GM21360 (cell line): ENCODE results near the gene LILRB5.
"Not testable (repeated sequence)": the region's sequence is repeated elsewhere in the genome, so short reads cannot be mapped to it uniquely, and the experiment has no call there.

Experiments
- ATAC-seq: cut with Tn5 transposase; IDR thresholded peaks from one replicate; pipeline ENCODE4 v1.9.1; 2021; ENCODE audit warnings: mild to moderate bottlenecking, moderate library complexity; ENCODE audit not compliant: unreplicated experiment

The LILRB5 gene

DNA sequence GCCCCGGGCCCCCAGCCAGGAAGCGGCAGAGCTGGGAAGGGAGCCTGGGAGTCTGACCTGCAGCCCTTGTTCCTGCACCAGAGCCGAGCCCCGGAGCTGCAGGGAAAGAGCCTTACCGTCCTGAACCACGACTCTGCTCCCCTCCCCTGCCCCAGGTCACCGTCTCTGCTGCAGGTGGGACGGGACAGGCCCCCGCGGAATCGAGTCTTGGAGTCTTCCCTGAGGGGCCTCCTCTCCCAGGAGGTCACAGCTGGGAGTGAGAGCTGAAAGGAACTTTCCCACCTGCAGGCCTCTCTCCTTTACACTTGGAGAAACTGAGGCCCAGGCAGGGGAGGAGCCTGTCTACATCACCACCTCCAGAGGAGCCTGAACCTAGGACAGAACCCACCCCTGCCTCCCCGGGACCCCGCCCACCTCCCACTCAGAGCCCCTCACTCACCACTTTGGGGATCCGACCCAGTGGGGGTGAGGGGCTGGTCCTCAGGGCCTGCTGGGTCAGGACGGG is 20.1 kb upstream of the LILRB5 start:
- ATAC-seq, result not testable (repeated sequence)

DNA sequence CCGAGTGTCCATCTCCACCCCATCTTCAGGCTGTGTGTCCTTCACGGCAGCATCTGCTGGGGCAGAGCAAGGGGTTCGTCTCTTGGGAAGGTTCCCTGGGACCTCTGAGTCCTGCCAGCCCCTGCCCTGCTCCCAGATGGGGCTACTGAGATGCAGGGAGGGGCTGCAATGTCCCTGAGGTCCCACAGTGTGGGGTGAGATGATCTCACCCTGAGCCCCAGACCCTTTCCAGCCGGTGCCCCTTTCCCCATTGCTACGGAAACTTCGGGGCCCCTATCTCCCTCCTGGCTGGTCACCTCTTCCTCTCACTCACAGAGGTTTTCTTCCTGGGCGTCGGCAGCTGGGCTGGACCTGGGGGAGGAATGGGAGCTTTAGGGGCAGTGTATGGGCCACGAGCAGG is 18.9 kb upstream of the LILRB5 start:
- ATAC-seq, result no peak

DNA sequence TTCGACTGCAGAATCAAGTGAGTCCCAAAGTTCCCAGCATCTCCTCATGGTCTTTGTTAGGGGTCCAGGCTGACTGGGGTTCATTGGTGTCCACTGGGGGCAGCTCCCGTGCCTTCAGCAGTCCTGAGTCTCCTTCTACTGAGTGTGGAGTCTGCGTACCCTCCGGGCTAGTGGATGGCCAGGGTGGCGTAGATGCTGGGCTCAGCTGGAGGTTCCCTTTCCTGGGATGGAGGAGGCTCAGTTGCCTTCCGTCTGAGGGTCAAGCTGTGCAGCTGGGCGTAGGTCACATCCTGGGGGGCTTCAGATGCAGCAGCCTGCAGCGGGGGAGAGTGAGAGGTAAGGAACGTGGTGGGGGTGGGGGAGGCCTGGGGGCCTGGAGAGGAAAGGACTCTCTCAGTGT is 17.4 kb upstream of the LILRB5 start:
- not testable (repeated sequence) for ATAC-seq

DNA sequence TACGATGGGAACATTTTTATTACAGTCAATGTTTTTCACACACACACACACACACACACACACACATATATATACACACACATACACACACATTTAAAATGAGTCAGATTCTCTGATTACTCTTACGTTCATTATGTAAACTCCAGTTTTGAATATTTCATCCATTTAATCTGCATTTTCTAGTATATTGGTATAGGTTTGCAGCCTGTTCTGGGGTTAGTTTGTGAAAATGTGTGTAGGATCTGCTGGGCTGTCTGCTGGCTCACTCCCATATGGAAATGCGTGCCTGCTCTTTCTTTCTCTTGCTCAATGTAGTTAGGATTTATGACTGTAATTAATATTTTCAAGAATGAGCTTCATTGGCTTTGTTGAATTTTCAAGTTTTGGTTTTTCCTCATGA is 16.7 kb upstream of the LILRB5 start:
- no peak for ATAC-seq

DNA sequence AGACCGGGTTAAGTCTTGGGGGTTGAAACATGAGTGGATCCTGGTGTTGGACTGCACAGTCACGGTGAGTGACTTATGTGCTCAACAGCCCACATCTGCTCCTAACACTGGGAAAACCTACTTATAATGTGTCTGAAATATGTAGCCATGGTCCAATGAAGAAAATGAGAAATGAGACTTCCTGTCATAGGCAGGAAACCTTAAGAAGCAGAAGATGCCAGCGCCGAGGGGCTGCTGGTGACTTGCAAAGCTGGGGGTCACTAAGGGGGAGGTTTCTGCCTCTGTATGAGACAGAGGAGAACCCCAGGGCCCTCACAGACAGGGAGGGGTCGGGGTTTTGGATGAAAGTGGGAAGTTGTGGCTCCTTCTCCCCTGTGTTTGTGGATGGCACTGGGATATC is 15.1 kb upstream of the LILRB5 start:
- not testable (repeated sequence) for ATAC-seq

DNA sequence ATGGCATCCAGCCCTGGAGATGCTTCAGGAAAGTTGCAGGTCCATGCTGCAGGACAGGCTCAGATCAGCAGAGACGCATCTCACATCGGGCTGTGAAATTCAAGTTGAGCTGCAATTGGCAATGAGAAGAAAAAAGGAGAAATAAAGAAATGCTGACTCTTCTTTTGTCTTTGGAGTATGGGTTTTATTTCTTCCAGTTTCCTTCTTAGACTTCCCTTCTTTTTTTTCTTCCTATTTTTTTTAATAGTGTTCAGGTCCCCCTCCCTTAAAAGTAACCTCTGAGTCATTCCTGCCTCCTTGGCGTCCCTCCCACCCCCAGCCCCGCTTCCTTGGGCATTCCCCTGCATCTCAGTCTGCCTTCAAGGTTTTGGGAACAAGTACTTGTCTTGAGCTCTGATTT is 14.5 kb upstream of the LILRB5 start:
- not testable (repeated sequence) for ATAC-seq

DNA sequence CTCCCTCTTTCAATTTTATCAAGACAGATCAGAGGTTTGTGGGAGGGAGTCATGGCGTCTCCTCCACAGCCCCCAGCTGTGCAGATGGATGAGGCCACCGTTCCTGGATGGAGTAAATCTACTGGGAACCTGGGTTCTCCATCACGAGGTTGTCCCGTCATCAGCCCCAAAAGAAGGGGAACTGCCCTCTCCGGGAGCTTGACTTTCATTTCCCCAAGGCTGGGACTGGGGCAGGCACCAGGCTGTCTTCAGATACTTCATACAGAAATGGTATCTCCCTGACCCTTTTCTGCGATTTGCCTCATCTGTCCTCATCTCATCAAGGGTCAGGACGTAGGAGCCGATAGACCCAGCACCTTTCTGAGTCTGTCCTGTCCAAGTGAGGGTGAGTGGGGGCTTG is 14.0 kb upstream of the LILRB5 start:
- no peak for ATAC-seq

DNA sequence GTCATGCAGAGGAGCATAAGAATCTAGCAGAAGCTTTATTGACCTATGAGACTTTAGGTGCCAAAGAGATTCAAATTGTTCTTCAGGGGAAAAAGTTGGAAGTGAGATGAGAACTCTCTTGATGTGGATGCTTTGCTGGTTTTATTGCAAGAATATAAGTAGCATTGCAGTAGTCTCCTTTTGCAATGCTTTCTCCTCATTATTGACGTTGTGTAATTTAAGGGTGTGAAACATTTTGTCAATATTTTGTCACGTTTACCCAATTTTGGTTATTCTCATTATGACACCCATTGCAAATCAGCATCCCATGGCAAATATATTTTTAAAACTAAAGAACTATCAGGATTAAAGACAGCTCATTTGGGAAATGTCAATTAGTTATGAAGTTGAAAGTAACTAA is 11.9 kb upstream of the LILRB5 start:
- ATAC-seq, result no peak

DNA sequence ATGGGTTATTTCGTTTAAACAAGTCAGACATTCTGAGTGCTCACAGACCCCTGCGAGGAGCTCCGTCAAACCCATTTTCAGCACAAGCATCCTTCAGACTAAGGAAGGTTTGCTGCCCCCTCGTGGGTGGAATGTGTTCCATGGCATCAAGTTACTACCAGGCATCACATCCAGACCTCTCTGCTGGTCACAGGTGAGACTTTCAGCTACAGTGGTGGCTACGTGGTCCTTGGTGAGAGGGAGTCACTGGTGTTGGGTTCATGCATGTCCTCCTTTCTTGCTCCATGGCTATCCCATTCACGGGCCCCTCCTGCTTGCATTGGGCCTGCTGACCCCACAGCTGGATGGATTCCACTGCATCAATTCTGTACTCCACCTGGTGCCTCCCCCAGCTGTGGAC is 9.1 kb upstream of the LILRB5 start:
- ATAC-seq, result no peak

DNA sequence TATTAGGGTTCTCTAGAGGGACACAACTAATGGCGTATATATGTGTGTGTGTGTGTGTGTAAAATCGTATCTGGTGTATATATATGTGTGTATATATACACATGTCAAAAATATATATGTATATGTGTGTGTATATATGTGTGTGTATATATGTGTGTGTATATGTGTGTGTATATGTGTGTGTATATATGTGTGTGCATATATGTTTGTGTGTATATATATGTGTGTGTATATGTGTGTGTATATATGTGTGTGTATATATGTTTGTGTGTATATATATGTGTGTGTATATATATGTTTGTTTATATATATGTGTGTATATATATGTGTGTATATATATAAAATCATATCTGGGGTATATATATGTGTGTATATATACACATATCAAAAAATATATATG is 5.4 kb upstream of the LILRB5 start:
- ATAC-seq, result no peak

DNA sequence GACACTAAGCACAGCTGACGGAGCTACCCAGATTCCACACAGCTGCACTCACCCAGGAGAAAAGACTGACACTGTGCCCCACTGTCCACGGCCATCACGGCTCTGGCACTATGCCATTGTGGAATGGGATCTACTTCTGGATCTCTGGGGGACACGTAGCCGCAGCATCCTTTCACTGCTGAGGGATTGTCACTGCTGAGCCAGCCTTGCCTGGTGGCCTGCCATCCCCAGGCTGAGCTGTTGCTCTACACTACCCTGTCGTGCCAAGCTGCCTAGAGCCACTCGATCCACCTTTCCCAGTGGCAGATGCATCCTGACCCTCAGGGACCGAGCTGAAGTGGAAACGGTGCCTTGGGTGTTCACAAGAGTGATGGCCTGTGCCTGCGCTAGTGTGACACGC is 5.0 kb upstream of the LILRB5 start:
- no peak for ATAC-seq

DNA sequence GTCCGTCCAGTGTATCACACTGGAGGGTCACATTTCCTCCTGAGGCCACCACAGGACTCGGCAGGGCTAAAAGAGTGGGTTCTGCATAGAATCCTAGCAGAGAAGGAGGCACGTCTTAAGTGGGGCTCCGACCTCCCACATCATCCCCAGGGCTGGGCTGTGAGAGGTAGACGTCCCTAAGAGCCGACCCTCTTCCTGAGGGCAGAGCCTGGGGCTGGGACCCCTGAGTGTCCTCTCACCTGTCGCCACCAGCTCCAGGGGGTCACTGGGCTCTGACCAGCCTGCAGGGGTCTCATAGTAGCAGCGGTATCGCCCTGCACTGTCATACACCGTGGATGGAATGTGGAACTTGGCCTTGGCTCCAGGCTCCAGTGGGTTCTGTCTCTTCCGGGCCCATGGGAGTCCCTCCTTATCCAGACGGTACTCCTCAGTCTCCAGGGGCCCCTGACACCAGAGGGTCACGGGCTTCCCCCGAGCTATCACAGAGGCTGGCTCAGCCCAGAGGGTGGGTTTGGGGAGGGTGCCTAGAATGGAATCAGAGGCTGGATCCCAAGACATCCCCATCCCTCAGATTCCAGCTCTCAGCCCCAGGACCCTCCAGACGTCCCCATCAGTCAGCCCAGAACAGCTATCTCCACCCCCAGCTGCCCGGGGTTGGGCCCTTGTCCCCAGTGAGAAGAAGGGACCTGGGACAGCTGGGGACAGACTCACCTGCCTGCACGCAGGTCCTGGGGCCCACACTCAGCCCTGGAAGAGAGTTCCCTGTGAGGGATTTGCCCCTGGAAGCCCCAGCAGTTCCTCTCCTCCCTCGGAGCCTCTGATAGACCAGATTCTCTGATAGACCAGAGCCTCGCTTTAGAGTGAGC is 590 bp downstream of the LILRB5 start:
- no peak for ATAC-seq

DNA sequence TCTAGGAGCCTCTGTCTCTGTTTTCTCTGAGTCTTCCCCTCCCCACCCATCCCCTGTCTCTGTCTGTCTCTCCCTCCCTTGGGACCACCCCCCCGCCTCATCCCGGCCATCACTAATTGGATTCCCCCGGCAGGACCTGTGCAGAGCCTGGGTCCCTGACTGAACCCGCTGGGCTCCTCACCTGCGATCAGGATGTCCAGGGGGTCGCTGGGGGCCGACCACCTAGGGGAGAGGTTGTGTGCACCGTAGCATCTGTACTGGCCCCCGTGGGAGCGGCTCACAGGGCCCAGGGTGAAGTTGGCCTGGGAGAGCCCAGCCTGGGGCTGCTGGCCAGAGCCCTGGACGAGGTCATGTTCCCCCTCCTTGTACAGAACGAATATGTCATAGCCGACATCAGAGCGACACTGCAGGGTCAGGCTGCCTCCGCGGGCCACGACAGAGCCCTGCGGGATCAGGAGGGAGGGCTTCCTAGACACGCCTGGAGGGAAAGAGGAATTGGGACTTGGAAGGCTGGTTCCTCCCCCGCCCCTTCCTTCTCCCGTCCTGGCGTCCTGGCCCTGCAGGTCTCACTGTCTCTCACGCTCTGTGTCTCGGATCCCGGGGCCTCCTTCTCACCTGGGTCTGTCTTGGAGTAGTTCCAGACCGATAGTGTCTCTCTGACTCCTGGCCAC is 1.8 kb downstream of the LILRB5 start:
- ATAC-seq, result no peak

DNA sequence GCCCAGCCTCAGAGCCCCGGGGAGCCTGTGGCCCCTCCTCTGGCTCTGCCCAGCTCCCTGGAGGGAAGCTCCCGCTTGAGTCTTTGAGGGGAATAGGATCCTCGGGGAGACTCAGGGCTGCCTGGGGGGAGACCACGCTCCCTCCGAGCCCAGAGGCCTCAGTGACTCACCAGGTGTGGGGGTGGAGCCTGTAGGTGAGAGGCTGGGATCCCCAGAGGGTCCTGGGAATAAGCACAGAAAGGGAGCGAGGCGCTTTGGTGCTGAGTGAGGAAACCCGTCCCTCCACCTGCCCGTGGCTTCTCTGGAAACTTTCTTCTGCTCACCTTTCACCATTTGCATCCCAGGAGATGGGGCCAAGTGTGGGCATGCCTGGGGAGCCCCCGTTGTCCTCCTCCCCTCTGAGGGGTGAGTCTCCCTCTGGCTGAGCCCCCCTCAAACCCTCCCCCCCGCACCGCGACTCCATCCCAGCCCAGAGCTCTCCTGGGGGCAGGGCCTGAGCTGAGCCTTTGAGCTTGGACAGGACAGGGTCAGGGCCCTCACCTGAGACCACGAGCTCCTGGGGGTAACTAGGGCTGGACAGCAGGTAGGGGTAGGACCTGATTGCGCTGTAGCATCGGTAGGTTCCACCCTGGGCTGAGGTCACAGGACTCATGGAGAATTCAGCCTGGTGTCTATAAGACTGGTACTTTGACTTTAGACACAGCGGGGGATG is 2.7 kb downstream of the LILRB5 start:
- ATAC-seq, result no peak

DNA sequence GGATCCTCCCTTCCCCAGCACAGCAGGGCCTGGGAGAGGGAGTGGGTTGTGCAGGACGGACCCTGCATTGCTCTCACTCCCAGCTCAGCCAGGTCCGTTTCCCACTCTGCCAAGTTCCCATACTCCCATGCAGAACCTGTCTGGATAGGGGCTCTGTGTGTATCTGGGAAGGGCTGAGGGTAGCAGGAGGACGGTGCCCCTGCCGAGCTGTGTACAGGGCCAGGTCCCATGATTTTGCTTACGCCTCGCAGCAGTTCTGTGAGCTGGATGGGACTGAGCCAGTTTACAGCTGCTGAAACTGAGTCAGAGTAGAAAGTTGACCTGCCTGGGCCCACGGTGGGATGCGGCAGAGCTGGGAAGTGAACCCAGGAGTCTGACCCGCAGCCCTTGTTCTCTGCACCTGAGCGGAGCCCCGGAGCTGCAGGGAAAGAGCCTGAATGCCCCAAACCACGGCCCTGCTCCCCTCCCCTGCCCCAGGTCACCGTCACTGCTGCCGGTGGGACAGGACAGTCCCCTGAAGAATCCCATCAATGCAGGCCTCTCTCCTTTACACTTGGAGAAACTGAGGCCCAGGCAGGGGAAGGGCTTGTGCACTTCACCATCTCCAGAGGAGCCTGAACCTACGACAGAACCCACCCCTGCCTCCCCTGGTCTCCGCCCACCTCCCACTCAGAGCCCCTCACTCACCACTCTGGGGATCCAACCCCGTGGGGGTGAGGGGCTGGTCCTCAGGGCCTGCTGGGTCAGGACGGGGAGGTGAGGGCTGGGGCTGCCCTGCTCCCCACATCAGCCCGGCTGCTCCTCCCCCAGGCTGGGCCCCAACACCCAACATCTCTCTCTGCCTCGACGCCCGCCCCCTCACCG is 3.5 kb downstream of the LILRB5 start:
- no peak for ATAC-seq

DNA sequence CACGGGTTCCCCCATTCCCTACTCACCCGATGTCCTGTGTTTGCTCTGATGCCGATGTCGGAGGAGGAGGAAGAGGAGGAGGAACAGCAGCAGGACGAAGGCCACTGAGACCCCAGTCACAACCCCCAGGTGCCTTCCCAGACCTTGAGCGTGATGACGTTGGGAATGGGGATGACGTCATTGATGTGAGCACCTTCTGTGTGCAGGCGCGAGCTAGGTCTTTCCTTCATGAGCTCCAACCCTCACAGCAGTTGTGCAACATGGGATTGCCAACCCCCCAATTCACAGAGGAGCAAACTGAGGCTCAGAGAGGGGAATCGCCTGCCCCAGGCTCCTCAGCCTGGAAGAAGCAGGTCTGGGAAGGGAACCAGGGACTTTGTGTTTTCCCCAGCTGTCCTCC is 4.2 kb downstream of the LILRB5 start:
- no peak for ATAC-seq

DNA sequence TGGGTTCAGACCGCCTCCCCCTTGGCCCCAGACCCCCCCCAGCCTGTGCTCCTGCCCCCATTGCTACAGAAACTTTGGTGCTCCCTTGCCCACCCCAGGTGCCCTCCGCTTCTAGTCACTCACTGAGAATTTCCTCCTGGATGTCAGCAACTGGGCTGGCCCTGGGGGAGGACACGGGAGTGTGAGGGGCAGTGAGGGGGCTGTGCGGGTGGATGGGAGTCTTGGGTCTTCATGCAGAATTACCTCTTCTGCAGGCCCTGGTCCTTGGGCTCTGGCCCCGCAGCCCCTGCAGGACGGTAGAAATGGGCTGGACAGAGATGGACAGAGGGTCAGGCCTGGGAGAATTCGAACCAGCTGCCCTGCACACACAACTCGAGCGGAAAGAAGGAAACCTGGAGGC is 4.8 kb downstream of the LILRB5 start:
- ATAC-seq, result no peak

DNA sequence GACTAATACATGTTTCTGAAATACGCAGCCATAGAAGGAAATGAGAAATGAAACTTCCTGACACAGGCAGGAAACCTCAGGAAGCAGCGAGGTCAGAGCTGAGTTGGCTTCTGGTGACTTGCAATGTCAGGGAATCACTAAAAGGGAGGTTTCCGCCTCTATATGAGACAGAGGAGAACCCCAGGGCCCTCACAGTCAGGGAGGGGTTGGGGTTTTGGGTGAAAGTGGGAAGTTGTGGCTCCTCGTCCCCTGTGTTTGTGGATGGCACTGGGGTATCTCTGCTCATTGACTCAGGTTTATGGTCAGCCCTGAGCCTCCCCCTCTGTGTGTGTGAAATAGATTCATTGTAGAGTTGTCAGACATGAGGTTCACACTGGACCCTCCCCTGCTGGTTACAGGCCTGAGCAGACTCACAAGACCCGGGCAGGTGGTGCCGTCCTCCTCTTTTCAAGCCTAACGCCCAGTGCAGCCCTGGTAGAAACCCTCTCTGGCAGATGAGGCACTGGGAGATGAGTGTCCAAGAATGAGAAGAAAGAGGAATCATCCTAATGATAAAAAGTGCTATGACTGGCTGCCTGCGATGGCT is 9.0 kb downstream of the LILRB5 start:
- no peak for ATAC-seq

DNA sequence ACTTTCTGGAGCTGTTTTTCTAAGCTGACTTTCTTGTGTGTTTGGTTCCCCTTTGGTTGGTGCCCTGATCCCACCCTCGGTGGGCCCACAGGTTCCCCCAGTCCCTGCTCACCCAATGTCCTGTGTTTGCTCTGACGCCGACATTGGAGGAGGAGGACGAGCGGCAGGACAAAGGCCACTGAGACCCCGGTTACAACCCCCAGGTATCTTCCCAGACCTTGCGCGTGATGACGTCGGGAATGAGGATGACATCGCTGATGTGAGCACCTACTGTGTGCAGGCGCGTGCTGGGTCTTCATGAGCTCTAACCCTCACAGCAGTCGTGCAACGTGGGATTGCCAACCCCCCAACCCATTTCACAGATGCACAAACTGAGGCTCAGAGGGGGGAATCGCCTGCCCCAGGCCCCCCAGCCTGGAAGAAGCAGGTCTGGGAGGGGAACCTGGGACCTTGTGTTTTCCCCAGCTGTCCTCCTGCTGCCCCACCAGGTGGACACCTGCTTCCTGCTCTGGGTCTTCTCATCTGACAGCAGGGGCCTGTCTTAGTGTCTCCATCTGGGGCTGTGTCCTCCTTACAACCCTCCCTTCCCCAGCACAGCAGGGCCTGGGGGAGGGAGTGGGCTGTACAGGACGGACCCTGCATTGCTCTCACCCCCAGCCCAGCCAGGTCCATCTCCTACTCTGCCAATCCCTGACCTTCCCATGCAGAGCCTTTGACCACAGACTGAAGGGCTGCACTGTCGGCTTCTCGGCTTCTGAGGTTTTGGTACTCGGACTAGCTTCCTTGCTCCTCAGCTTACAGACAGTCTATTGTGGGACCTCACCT is 9.8 kb downstream of the LILRB5 start:
- no peak for ATAC-seq
